Measurements from ENCODE around the gene FGD5.

- TF ChIP-seq CTCF (IDR thresholded peaks at IDR 0.05), result peak; percentile 54 to 77 (median 64)
- TF ChIP-seq POLR2A (IDR thresholded peaks at IDR 0.05), result no peak
Observed at GRCh38 chr3:14791343-14791945, 27.3 kb upstream of the FGD5 start.

Data from uterus (tissue), 2 donors.